ENCODE measurements around the gene CRX.
"Not testable (repeated sequence)": the region's sequence is repeated elsewhere in the genome, so short reads cannot be mapped to it uniquely, and the experiment has no call there.

CRX gene

GRCh38 chr19:47842941-47843340 is 21.2 kb downstream of the CRX start:
- H3K9ac ChIP-seq (ENCODE audit: low read length) = no peak overlapping the region
- no peak overlapping the region for H3K4me3 ChIP-seq (ENCODE audit: low read length)
- no peaks in the 10 kb centered on the region for H3K36me3 ChIP-seq (ENCODE audit: control insufficient read depth, insufficient read depth, low read length)
- no peaks in the 10 kb centered on the region for H3K4me1 ChIP-seq (ENCODE audit: control insufficient read depth, insufficient read depth, low read length)
- H3K9me3 ChIP-seq (ENCODE audit: control insufficient read depth, low read length) = no peaks in the 10 kb centered on the region
- H3K27me3 ChIP-seq (ENCODE audit: control insufficient read depth, insufficient read depth, low read length) = peaks cover 15% of the 10 kb centered on the region

- no peak overlapping the region for H3K4me3 ChIP-seq (ENCODE audit: low read length)
- no peaks in the 10 kb centered on the region for H3K36me3 ChIP-seq (ENCODE audit: control insufficient read depth, insufficient read depth, low read length)
- H3K27me3 ChIP-seq (ENCODE audit: control insufficient read depth, insufficient read depth, low read length) = peaks cover 19% of the 10 kb centered on the region
- no peaks in the 10 kb centered on the region for H3K4me1 ChIP-seq (ENCODE audit: control insufficient read depth, insufficient read depth, low read length)
- no peak overlapping the region for H3K9ac ChIP-seq (ENCODE audit: low read length)
- H3K9me3 ChIP-seq (ENCODE audit: control insufficient read depth, low read length) = no peaks in the 10 kb centered on the region
These were observed 26.7 kb downstream of the CRX start for GRCh38 chr19:47848425-47848822.

- H3K9ac ChIP-seq (ENCODE audit: low read length) = no peak overlapping the region
- H3K4me3 ChIP-seq (ENCODE audit: low read length) = no peak overlapping the region
- no peaks in the 10 kb centered on the region for H3K4me1 ChIP-seq (ENCODE audit: control insufficient read depth, insufficient read depth, low read length)
- no peaks in the 10 kb centered on the region for H3K36me3 ChIP-seq (ENCODE audit: control insufficient read depth, insufficient read depth, low read length)
- H3K27me3 ChIP-seq (ENCODE audit: control insufficient read depth, insufficient read depth, low read length) = peaks cover 19% of the 10 kb centered on the region
- H3K9me3 ChIP-seq (ENCODE audit: control insufficient read depth, low read length) = no peaks in the 10 kb centered on the region
These were observed 27.2 kb downstream of the CRX start for GRCh38 chr19:47848823-47849473.

GRCh38 chr19:47853003-47853402 is 31.3 kb downstream of the CRX start:
- Histone ChIP-seq H3K4me1 (ENCODE audit: control insufficient read depth, insufficient read depth, low read length) (no peaks in the 10 kb centered on the region), H3K9me3 (ENCODE audit: control insufficient read depth, low read length) (no peaks in the 10 kb centered on the region), H3K36me3 (ENCODE audit: control insufficient read depth, insufficient read depth, low read length) (no peaks in the 10 kb centered on the region), H3K4me3 (ENCODE audit: low read length) (no peak overlapping the region), H3K9ac (ENCODE audit: low read length) (no peak overlapping the region), H3K27me3 (ENCODE audit: control insufficient read depth, insufficient read depth, low read length) (peaks cover 19% of the 10 kb centered on the region)

GRCh38 chr19:47854459-47854858 is 32.7 kb downstream of the CRX start:
- H3K27me3 ChIP-seq (ENCODE audit: control insufficient read depth, insufficient read depth, low read length) = peaks cover 11% of the 10 kb centered on the region
- H3K4me1 ChIP-seq (ENCODE audit: control insufficient read depth, insufficient read depth, low read length) = no peaks in the 10 kb centered on the region
- no peaks in the 10 kb centered on the region for H3K9me3 ChIP-seq (ENCODE audit: control insufficient read depth, low read length)

GRCh38 chr19:47858231-47858630 is 36.5 kb downstream of the CRX start:
- not testable (repeated sequence) for H3K9ac ChIP-seq (ENCODE audit: low read length); H3K27me3 ChIP-seq (ENCODE audit: control insufficient read depth, insufficient read depth, low read length); H3K36me3 ChIP-seq (ENCODE audit: control insufficient read depth, insufficient read depth, low read length); H3K9me3 ChIP-seq (ENCODE audit: control insufficient read depth, low read length); H3K4me1 ChIP-seq (ENCODE audit: control insufficient read depth, insufficient read depth, low read length); H3K4me3 ChIP-seq (ENCODE audit: low read length)

More at GRCh38 chr19:47854459-47854858, 32.7 kb downstream of the CRX start:
- no peaks in the 10 kb centered on the region for H3K36me3 ChIP-seq (ENCODE audit: control insufficient read depth, insufficient read depth, low read length)
- H3K4me3 ChIP-seq (ENCODE audit: low read length) = no peak overlapping the region
- no peak overlapping the region for H3K9ac ChIP-seq (ENCODE audit: low read length)

- H3K9ac ChIP-seq (ENCODE audit: low read length); H3K36me3 ChIP-seq (ENCODE audit: control insufficient read depth, insufficient read depth, low read length); H3K9me3 ChIP-seq (ENCODE audit: control insufficient read depth, low read length); H3K27me3 ChIP-seq (ENCODE audit: control insufficient read depth, insufficient read depth, low read length); H3K4me1 ChIP-seq (ENCODE audit: control insufficient read depth, insufficient read depth, low read length); H3K4me3 ChIP-seq (ENCODE audit: low read length): not testable (repeated sequence)
These were observed 37.0 kb downstream of the CRX start, which contains the start of gene TPRX2 for GRCh38 chr19:47858646-47859285. Gene TPRX2 (plus strand): TSS chr19:47859235. CDS start chr19:47859247, 12 bp downstream.

GRCh38 chr19:47859838-47860237 is 38.1 kb downstream of the CRX start:
- H3K36me3 ChIP-seq (ENCODE audit: control insufficient read depth, insufficient read depth, low read length); H3K4me1 ChIP-seq (ENCODE audit: control insufficient read depth, insufficient read depth, low read length); H3K9ac ChIP-seq (ENCODE audit: low read length); H3K9me3 ChIP-seq (ENCODE audit: control insufficient read depth, low read length); H3K27me3 ChIP-seq (ENCODE audit: control insufficient read depth, insufficient read depth, low read length); H3K4me3 ChIP-seq (ENCODE audit: low read length): not testable (repeated sequence)

GRCh38 chr19:47860602-47861297 is 39.0 kb downstream of the CRX start:
- H3K4me3 ChIP-seq (ENCODE audit: low read length) = no peak overlapping the region
- H3K9me3 ChIP-seq (ENCODE audit: control insufficient read depth, low read length) = no peaks in the 10 kb centered on the region
- H3K4me1 ChIP-seq (ENCODE audit: control insufficient read depth, insufficient read depth, low read length) = no peaks in the 10 kb centered on the region
- no peaks in the 10 kb centered on the region for H3K36me3 ChIP-seq (ENCODE audit: control insufficient read depth, insufficient read depth, low read length)
- H3K9ac ChIP-seq (ENCODE audit: low read length) = no peak overlapping the region
- peaks cover 9% of the 10 kb centered on the region for H3K27me3 ChIP-seq (ENCODE audit: control insufficient read depth, insufficient read depth, low read length)

- no peak overlapping the region for H3K4me3 ChIP-seq (ENCODE audit: low read length)
- no peaks in the 10 kb centered on the region for H3K9me3 ChIP-seq (ENCODE audit: control insufficient read depth, low read length)
- H3K9ac ChIP-seq (ENCODE audit: low read length) = no peak overlapping the region
- H3K27me3 ChIP-seq (ENCODE audit: control insufficient read depth, insufficient read depth, low read length) = peaks cover 9% of the 10 kb centered on the region
- no peaks in the 10 kb centered on the region for H3K4me1 ChIP-seq (ENCODE audit: control insufficient read depth, insufficient read depth, low read length)
- no peaks in the 10 kb centered on the region for H3K36me3 ChIP-seq (ENCODE audit: control insufficient read depth, insufficient read depth, low read length)
These were observed 39.9 kb downstream of the CRX start for GRCh38 chr19:47861630-47862029.

GRCh38 chr19:47863514-47863936 is 41.8 kb downstream of the CRX start:
- peaks cover 6% of the 10 kb centered on the region for H3K27me3 ChIP-seq (ENCODE audit: control insufficient read depth, insufficient read depth, low read length)
- H3K9ac ChIP-seq (ENCODE audit: low read length) = no peak overlapping the region
- no peaks in the 10 kb centered on the region for H3K4me1 ChIP-seq (ENCODE audit: control insufficient read depth, insufficient read depth, low read length)
- no peaks in the 10 kb centered on the region for H3K9me3 ChIP-seq (ENCODE audit: control insufficient read depth, low read length)
- no peak overlapping the region for H3K4me3 ChIP-seq (ENCODE audit: low read length)
- H3K36me3 ChIP-seq (ENCODE audit: control insufficient read depth, insufficient read depth, low read length) = no peaks in the 10 kb centered on the region

- H3K4me3 ChIP-seq (ENCODE audit: low read length) = no peak overlapping the region
- H3K27me3 ChIP-seq (ENCODE audit: control insufficient read depth, insufficient read depth, low read length) = peaks cover 5% of the 10 kb centered on the region
- no peak overlapping the region for H3K9ac ChIP-seq (ENCODE audit: low read length)
- H3K36me3 ChIP-seq (ENCODE audit: control insufficient read depth, insufficient read depth, low read length) = no peaks in the 10 kb centered on the region
- H3K4me1 ChIP-seq (ENCODE audit: control insufficient read depth, insufficient read depth, low read length) = no peaks in the 10 kb centered on the region
- H3K9me3 ChIP-seq (ENCODE audit: control insufficient read depth, low read length) = no peaks in the 10 kb centered on the region
These were observed 43.4 kb downstream of the CRX start for GRCh38 chr19:47865166-47865565.
